ELR (cell line): ENCODE results near the gene HLA-A.

ENCODE experiments used
- DNase-seq: peaks from one replicate; pipeline ENCODE4 v3.0.0-alpha.2; 2015; ENCODE audit warnings: low read depth

The HLA-A gene

GRCh38 chr6:29989211-29989610 lies 46.9 kb downstream of the HLA-A start:
- DNase-seq = no peak

- DNase-seq = no peak
Measured at GRCh38 chr6:29990931-29991330, 48.6 kb downstream of the HLA-A start.

GRCh38 chr6:29992807-29993206 lies 50.5 kb downstream of the HLA-A start:
- peak; percentile 90 for DNase-seq

- DNase-seq = no peak
Measured at GRCh38 chr6:29994826-29995225, 52.5 kb downstream of the HLA-A start.

GRCh38 chr6:29995340-29995777 lies 53.0 kb downstream of the HLA-A start:
- DNase-seq = no peak
